AG20443 (cell line): Measurements from ENCODE around the gene VPS41.
"Not testable (repeated sequence)": the region's sequence is repeated elsewhere in the genome, so short reads cannot be mapped to it uniquely, and the experiment has no call there.

ENCODE experiments used
- DNase-seq: peaks from one replicate; pipeline ENCODE4 v3.0.0; 2012; ENCODE audit warnings: low spot score, mixed read lengths

VPS41 gene

GRCh38 chr7:38854947-38855346, 54.0 kb downstream of the VPS41 start:
- DNase-seq, result not testable (repeated sequence)

- no peak for DNase-seq
Observed at GRCh38 chr7:38851321-38851720, 57.7 kb downstream of the VPS41 start.

- DNase-seq, result peak; percentile 69
Observed at GRCh38 chr7:38846280-38846679, 62.7 kb downstream of the VPS41 start.

GRCh38 chr7:38844952-38845563, 63.9 kb downstream of the VPS41 start:
- peak; percentile 12 for DNase-seq

GRCh38 chr7:38842746-38843145, 66.2 kb downstream of the VPS41 start:
- DNase-seq, result no peak

- DNase-seq, result peak; percentile 83
Observed at GRCh38 chr7:38840736-38841460, 68.1 kb downstream of the VPS41 start.

GRCh38 chr7:38839851-38840250, 69.1 kb downstream of the VPS41 start:
- no peak for DNase-seq

GRCh38 chr7:38838725-38839385, 70.1 kb downstream of the VPS41 start:
- no peak for DNase-seq

GRCh38 chr7:38834357-38834756, 74.6 kb downstream of the VPS41 start:
- no peak for DNase-seq

- no peak for DNase-seq
Observed at GRCh38 chr7:38833329-38833728, 75.7 kb downstream of the VPS41 start.

GRCh38 chr7:38831259-38831996, 77.6 kb downstream of the VPS41 start:
- DNase-seq, result peak; percentile 34

GRCh38 chr7:38830826-38831225, 78.2 kb downstream of the VPS41 start:
- DNase-seq, result no peak

- DNase-seq, result no peak
Observed at GRCh38 chr7:38829488-38830165, 79.4 kb downstream of the VPS41 start.

- DNase-seq, result no peak
Observed at GRCh38 chr7:38828026-38828425, 81.0 kb downstream of the VPS41 start.

GRCh38 chr7:38825721-38826440, 83.1 kb downstream of the VPS41 start:
- peak; percentile 38 for DNase-seq

GRCh38 chr7:38824948-38825347, 84.0 kb downstream of the VPS41 start:
- DNase-seq, result no peak

- no peak for DNase-seq
Observed at GRCh38 chr7:38822549-38822948, 86.4 kb downstream of the VPS41 start.

GRCh38 chr7:38820571-38820970, 88.4 kb downstream of the VPS41 start:
- DNase-seq, result no peak

- DNase-seq, result no peak
Observed at GRCh38 chr7:38819463-38819862, 89.5 kb downstream of the VPS41 start.

GRCh38 chr7:38817526-38817925, 91.5 kb downstream of the VPS41 start:
- DNase-seq, result no peak

GRCh38 chr7:38813768-38814167, 95.2 kb downstream of the VPS41 start:
- no peak for DNase-seq
